H1 (cell line): ENCODE measurements around the gene SYT6.

Experiments used
- CEBPB ChIP-seq: IDR thresholded peaks from 2 replicates; pipeline ENCODE4 v1.6.1; 2012; ENCODE audit warnings: low read depth, low read length
- EZH2 ChIP-seq: fragments of 200-600 bp; sonication (generic); IDR thresholded peaks from 2 replicates; pipeline ENCODE4 v1.7.1; 2012; ENCODE audit warnings: low read depth, mild to moderate bottlenecking, moderate library complexity, low read length, inconsistent platforms; ENCODE audit not compliant: severe bottlenecking
- FOSL1 ChIP-seq: IDR thresholded peaks from 2 replicates; pipeline ENCODE4 v1.6.1; 2011; ENCODE audit warnings: mild to moderate bottlenecking, low read depth, low read length, moderate library complexity; ENCODE audit not compliant: insufficient read depth
- JUND ChIP-seq: IDR thresholded peaks from 2 replicates; pipeline ENCODE4 v1.6.1; 2011; ENCODE audit warnings: mild to moderate bottlenecking, improper control_type of control experiment, low read length
- POLR2AphosphoS5 ChIP-seq: IDR thresholded peaks from 2 replicates; pipeline ENCODE4 v1.6.1; 2011; ENCODE audit warnings: low read depth, low read length
- POU5F1 ChIP-seq: IDR thresholded peaks from 2 replicates; pipeline ENCODE4 v1.6.1; 2011; ENCODE audit warnings: low read depth, mild to moderate bottlenecking, low read length, moderate library complexity
- RAD21 ChIP-seq, 2 experiments: IDR thresholded peaks in 1 of 2; conservative IDR thresholded peaks in 1 of 2; 2 replicates each; pipeline ENCODE4 v1.6.1; 2011; ENCODE audit warnings: low read depth in 2 of 2, low read length in 2 of 2, improper control_type of control experiment in 1 of 2, inconsistent platforms in 1 of 2, mild to moderate bottlenecking in 1 of 2, moderate library complexity in 1 of 2
- SP1 ChIP-seq: IDR thresholded peaks from 2 replicates; pipeline ENCODE4 v1.6.1; 2011; ENCODE audit warnings: low read depth, low read length
- ZNF274 ChIP-seq: IDR thresholded peaks from 2 replicates; pipeline ENCODE4 v1.7.0; 2012; ENCODE audit warnings: low read length, borderline replicate concordance; ENCODE audit errors: extremely low read depth
- TF ChIP-seq, protein P1 (sequence below): IDR thresholded peaks from 2 replicates; pipeline ENCODE4 v1.6.1; 2012; ENCODE audit warnings: low read length, inconsistent platforms
- TF ChIP-seq, protein P2 (sequence below), 3 experiments: IDR thresholded peaks; 1 replicate in 2 of 3; 2 replicates in 1 of 3; pipeline versions ENCODE4 v1.5.1 to v1.6.1; 2011; ENCODE audit warnings: low read length in 3 of 3, mild to moderate bottlenecking in 3 of 3, inconsistent platforms in 2 of 3, low read depth in 1 of 3, moderate library complexity in 1 of 3; ENCODE audit not compliant: insufficient read depth in 1 of 3; ENCODE audit errors: control extremely low read depth in 1 of 3

DNA sequence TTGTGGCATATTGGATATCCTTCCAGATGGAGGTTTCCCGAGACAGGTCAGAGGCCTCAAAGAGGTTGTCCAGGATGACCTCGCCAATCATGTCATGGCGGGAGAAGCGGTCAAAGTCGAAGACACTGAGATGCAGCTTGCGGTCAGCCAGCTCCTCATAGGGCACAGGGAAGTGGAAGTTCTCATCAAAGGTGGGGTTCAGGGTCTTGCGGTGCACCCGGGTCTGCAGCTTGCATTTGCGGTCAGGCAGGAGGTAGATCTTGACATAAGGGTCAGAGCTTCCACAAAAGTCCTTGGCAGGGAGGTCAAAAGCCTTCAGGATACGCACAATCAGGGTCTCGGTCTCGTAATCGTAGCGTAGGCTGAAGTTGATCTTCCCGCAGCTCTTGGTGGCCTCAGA, 16.2 kb downstream of the SYT6 start:
- TF ChIP-seq JUND: no peak
- TF ChIP-seq FOSL1: no peak
- TF ChIP-seq, protein P1, sequence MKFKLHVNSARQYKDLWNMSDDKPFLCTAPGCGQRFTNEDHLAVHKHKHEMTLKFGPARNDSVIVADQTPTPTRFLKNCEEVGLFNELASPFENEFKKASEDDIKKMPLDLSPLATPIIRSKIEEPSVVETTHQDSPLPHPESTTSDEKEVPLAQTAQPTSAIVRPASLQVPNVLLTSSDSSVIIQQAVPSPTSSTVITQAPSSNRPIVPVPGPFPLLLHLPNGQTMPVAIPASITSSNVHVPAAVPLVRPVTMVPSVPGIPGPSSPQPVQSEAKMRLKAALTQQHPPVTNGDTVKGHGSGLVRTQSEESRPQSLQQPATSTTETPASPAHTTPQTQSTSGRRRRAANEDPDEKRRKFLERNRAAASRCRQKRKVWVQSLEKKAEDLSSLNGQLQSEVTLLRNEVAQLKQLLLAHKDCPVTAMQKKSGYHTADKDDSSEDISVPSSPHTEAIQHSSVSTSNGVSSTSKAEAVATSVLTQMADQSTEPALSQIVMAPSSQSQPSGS: no peak
- TF ChIP-seq, protein P2, sequence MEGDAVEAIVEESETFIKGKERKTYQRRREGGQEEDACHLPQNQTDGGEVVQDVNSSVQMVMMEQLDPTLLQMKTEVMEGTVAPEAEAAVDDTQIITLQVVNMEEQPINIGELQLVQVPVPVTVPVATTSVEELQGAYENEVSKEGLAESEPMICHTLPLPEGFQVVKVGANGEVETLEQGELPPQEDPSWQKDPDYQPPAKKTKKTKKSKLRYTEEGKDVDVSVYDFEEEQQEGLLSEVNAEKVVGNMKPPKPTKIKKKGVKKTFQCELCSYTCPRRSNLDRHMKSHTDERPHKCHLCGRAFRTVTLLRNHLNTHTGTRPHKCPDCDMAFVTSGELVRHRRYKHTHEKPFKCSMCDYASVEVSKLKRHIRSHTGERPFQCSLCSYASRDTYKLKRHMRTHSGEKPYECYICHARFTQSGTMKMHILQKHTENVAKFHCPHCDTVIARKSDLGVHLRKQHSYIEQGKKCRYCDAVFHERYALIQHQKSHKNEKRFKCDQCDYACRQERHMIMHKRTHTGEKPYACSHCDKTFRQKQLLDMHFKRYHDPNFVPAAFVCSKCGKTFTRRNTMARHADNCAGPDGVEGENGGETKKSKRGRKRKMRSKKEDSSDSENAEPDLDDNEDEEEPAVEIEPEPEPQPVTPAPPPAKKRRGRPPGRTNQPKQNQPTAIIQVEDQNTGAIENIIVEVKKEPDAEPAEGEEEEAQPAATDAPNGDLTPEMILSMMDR (IDR thresholded peaks at IDR 0.05; ENCODE audit: control extremely low read depth in 1 of 3, insufficient read depth in 1 of 3, low read depth in 1 of 3, low read length in 3 of 3): no peak
- no peak for TF ChIP-seq SP1
- TF ChIP-seq CEBPB: no peak
- TF ChIP-seq POU5F1: no peak
- no peak for TF ChIP-seq EZH2
- no peak for TF ChIP-seq ZNF274
- TF ChIP-seq POLR2AphosphoS5: no peak
- TF ChIP-seq RAD21 (IDR thresholded peaks at IDR 0.05 in 1 of 2, conservative IDR thresholded peaks at IDR 0.05 in 1 of 2; ENCODE audit: low read depth in 2 of 2, low read length in 2 of 2): no peak
